Astrocyte of the cerebellum (primary cell): Measurements from ENCODE around the gene XRN2.
"Not testable (repeated sequence)": the region's sequence is repeated elsewhere in the genome, so short reads cannot be mapped to it uniquely, and the experiment has no call there.

Experiments used
- DNase-seq: peaks from one replicate; pipeline ENCODE4 v3.0.0-alpha.2; 2011; ENCODE audit warnings: low read depth
- H3K4me3 ChIP-seq: 2 replicates; pipeline ENCODE4 v1.5.1; 2011; ENCODE audit warnings: mild to moderate bottlenecking, low read depth, low read length, moderate library complexity
- CTCF ChIP-seq: IDR thresholded peaks from 2 replicates; pipeline ENCODE4 v1.5.1; 2012; ENCODE audit warnings: low read length, low read depth, moderate library complexity, mild to moderate bottlenecking; ENCODE audit errors: missing control alignments
- in situ Hi-C: cut with HindIII; loops from 2 replicates; pipeline ENCODE4 v1.10.0; 2017; ENCODE audit warnings: low sequenced_read_pairs

XRN2 gene

GRCh38 chr20:21399005-21399475, 95.9 kb downstream of the XRN2 start:
- in situ Hi-C loops, result no loop called here
- DNase-seq, result no peak
- TF ChIP-seq CTCF, result no peak
- H3K4me3 ChIP-seq, result no peak overlapping the region

- no peak overlapping the region for H3K4me3 ChIP-seq
- DNase-seq, result no peak
- in situ Hi-C loops, result no loop called here
- TF ChIP-seq CTCF, result no peak
Measured at GRCh38 chr20:21411725-21412124, 108.6 kb downstream of the XRN2 start.

GRCh38 chr20:21413996-21414395, 110.9 kb downstream of the XRN2 start:
- H3K4me3 ChIP-seq, DNase-seq, in situ Hi-C loops: not testable (repeated sequence)

GRCh38 chr20:21419147-21419546, 116.0 kb downstream of the XRN2 start:
- H3K4me3 ChIP-seq, DNase-seq, in situ Hi-C loops: not testable (repeated sequence)

- no peak overlapping the region for H3K4me3 ChIP-seq
- no peak for TF ChIP-seq CTCF
- in situ Hi-C loops, result no loop called here
Measured at GRCh38 chr20:21421601-21422236, 118.6 kb downstream of the XRN2 start.

GRCh38 chr20:21423712-21424111, 120.6 kb downstream of the XRN2 start:
- in situ Hi-C loops, H3K4me3 ChIP-seq, DNase-seq: not testable (repeated sequence)

More at GRCh38 chr20:21421601-21422236, 118.6 kb downstream of the XRN2 start:
- DNase-seq, result no peak

- in situ Hi-C loops, result no loop called here
- DNase-seq, result no peak
- H3K4me3 ChIP-seq, result no peak overlapping the region
- TF ChIP-seq CTCF, result no peak
Measured at GRCh38 chr20:21424846-21425245, 121.7 kb downstream of the XRN2 start.

GRCh38 chr20:21430020-21430419, 126.9 kb downstream of the XRN2 start:
- no peak for TF ChIP-seq CTCF

More at GRCh38 chr20:21430020-21430419, 126.9 kb downstream of the XRN2 start:
- no peak for DNase-seq
- in situ Hi-C loops, result no loop called here
- no peak overlapping the region for H3K4me3 ChIP-seq
